Heart right ventricle (tissue), 16 donors: ENCODE measurements around the gene CCDC28B. TPM values are rescaled to one million over a fixed set of nuclear protein-coding genes. Genes with fewer than 3 reads are reported as not detected.

ENCODE experiments used
- ATAC-seq, 8 donors: fragments of 200-7000 bp; cut with Tn5 transposase; one replicate each; pipeline ENCODE4 v1.9.1; 2020; ENCODE audit warnings: mild to moderate bottlenecking in 8 of 8, moderate library complexity in 8 of 8, moderate number of reproducible peaks in 1 of 8
- DNase-seq, 2 donors: peaks; one replicate each; pipeline ENCODE4 v3.0.0-alpha.2; 2020
- H3K27ac ChIP-seq, 10 donors: fragments of 200-600 bp; sonication (generic) in 2 of 10; one replicate each; pipeline versions ENCODE4 v1.5.0 to v1.8.0; 2020 to 2022; ENCODE audit warnings: mild to moderate bottlenecking in 3 of 10
- H3K27me3 ChIP-seq, 7 donors: fragments of 200-600 bp; one replicate each; pipeline ENCODE4 v1.8.0; 2021 to 2022; ENCODE audit warnings: mild to moderate bottlenecking in 2 of 7
- H3K36me3 ChIP-seq, 9 donors: fragments of 200-600 bp; sonication (generic) in 1 of 9; one replicate each; pipeline versions ENCODE4 v1.5.0 to v1.8.0; 2020 to 2022; ENCODE audit warnings: mild to moderate bottlenecking in 2 of 9
- H3K4me1 ChIP-seq, 9 donors: fragments of 200-600 bp; sonication (generic) in 1 of 9; one replicate each; pipeline versions ENCODE4 v1.5.0 to v1.8.0; 2020 to 2022; ENCODE audit warnings: mild to moderate bottlenecking in 4 of 9
- H3K4me3 ChIP-seq, 10 donors: fragments of 200-600 bp; sonication (generic) in 2 of 10; one replicate each; pipeline versions ENCODE4 v1.5.0 to v1.8.0; 2020 to 2022; ENCODE audit warnings: mild to moderate bottlenecking in 7 of 10, moderate library complexity in 2 of 10
- H3K9me3 ChIP-seq, 11 donors: fragments of 200-600 bp in 10 of 11; sonication (generic) in 2 of 11; one replicate each; pipeline versions ENCODE4 v1.5.0 to v1.8.0; 2013 to 2022; ENCODE audit warnings: mild to moderate bottlenecking in 2 of 11, control low read depth in 1 of 11, moderate library complexity in 1 of 11
- WGBS, 2 donors: extraction: QIAGEN DNeasy Blood & Tissue Kit; methylation state at CpG; one replicate each; pipeline ENCODE4 v1.1.7; 2013; ENCODE audit warnings: inconsistent platforms in 1 of 2; 5-methylcytosine and 5-hydroxymethylcytosine counted together
- intact Hi-C, 10 donors: fragments of 100-400 bp; cut with DNase I; formaldehyde crosslinking; loops; one replicate each; pipeline versions ENCODE4 v1.11.1 to v1.14.2; 2022
- polyA plus RNA-seq, 2 donors: library from polyadenylated mRNA; stranded (reverse); fragments of 200-250 nt; gene quantifications; one replicate each; pipeline ENCODE4 v1.2.3, GENCODE V29; 2013
- total RNA-seq, 10 donors: library from RNA; stranded (reverse); fragmentation: NEBNext Ultra II Directional in 3 of 10; extraction: Animal tissue kit (Norgen Biotek cat#: 25700) in 3 of 10; gene quantifications; one replicate each; pipeline versions ENCODE4 v1.2.1 to v1.2.4, GENCODE V29; 2021 to 2023
- TF ChIP-seq, protein P1 (sequence below), 9 donors: fragments of 200-600 bp; sonication (generic) in 2 of 9; IDR thresholded peaks; one replicate each; pipeline versions ENCODE4 v1.5.0 to v1.8.0; 2021 to 2022; ENCODE audit warnings: antibody characterized with exemption in 9 of 9, mild to moderate bottlenecking in 5 of 9, moderate library complexity in 1 of 9
- donor health status: Arrhythmogenic right ventricular cardiomyopathy.
- donor health status: ischemic (EF 13 %, LVEDD 7.1; RV severe dilation, severe dysfunction).
- donor health status: healthy with polysubstance abuse.
- donor health status: DM: no; HTN: yes; CAD: no.
- donor health status: DM: no; HTN: no; CAD: no.
- donor health status: ischemic (EF 25% LVEDD 6.9; RV normal size, moderate dysfunction).
- donor health status: ischemic (EF 25% LVEDD 5.7; RV mildly dilated, moderate dysfunction).
- donor health status: healthy.
- donor health status: DM: yes; HTN: yes; CAD: no.
- donor health status: Ischemic cardiomyopathy.
- donor health status: ischemic (EF 35%, LVEDD 5.7; RV mildly dilated, moderate dysfunction).
- donor health status: nonischemic (EF 11% LVEDD 7.7; RV severe dilation, severe dysfunction).
- donor health status: DM: yes; HTN: yes; CAD: no.
- donor health status: PGD.
- donor health status: ischemic (EF 29% LVEDD 5.4; RV normal size, mild dysfunction).
- donor health status: nonischemic (EF 23%, LVEDD 6.1; RV moderate dilation, normal function).

CCDC28B gene
- total and polyA plus RNA-seq, 12 donors, result 11.8 to 42.7 (median 17.7) TPM

DNA sequence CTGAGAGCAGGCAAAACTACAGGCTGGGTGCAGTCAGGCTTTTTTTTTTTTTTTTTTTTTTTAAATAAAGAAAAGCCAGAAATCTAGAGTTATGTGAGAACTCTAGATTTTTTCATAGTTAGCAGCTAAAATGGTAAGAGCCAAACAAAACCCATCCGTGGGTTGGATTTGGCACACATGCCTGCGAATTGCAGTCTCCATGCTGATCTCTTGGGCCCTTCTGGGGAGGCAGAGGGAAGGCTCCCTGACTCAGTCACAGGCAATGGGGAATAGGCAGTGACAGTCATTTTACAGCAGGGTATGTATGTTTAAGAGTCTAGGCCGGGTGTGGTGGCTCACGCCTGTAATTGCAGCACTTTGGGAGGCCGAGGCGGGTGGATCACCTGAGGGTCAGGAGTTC is 18.3 kb upstream of the CCDC28B start:
- DNase-seq, result no peak
- TF ChIP-seq, protein P1, sequence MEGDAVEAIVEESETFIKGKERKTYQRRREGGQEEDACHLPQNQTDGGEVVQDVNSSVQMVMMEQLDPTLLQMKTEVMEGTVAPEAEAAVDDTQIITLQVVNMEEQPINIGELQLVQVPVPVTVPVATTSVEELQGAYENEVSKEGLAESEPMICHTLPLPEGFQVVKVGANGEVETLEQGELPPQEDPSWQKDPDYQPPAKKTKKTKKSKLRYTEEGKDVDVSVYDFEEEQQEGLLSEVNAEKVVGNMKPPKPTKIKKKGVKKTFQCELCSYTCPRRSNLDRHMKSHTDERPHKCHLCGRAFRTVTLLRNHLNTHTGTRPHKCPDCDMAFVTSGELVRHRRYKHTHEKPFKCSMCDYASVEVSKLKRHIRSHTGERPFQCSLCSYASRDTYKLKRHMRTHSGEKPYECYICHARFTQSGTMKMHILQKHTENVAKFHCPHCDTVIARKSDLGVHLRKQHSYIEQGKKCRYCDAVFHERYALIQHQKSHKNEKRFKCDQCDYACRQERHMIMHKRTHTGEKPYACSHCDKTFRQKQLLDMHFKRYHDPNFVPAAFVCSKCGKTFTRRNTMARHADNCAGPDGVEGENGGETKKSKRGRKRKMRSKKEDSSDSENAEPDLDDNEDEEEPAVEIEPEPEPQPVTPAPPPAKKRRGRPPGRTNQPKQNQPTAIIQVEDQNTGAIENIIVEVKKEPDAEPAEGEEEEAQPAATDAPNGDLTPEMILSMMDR (IDR thresholded peaks at IDR 0.05), result no peak
- Histone ChIP-seq H3K27ac (peak overlapping the region in 2 of 10 donors; percentile 95 to 97), H3K27me3 (no peaks in the 10 kb centered on the region), H3K9me3 (no peaks in the 10 kb centered on the region), H3K36me3 (peaks cover 0 to 62% (median 27%) of the 10 kb centered on the region in 9 donors), H3K4me1 (peaks cover 3 to 73% (median 45%) of the 10 kb centered on the region in 9 donors), H3K4me3 (peak overlapping the region in 3 of 10 donors; percentile 68 to 77 (median 73))
- ATAC-seq, result no peak
- intact Hi-C loops, result no loop called here
- WGBS, 2 donors, result 88 to 89% methylated on average over 6 of the region's 6 CpGs

DNA sequence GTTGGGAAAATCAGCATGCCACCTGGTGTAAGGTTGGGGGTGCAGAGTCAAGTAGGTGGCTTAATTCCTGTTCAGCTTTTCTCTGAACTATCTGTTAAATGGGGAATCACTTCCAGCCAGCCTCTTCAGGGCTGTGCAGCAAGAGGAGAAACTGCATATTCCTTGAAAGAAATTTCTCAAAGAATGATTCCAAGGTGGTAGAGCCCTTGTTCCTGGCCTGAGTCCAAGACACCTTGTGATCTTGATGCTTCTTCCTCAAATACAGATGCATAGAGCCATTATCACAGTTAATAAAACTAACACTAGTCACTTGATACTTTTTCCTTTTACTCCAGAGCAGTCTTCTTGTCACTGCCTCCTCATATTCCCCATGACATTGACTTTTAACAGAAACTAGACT is 15.7 kb upstream of the CCDC28B start:
- no peak for DNase-seq
- ATAC-seq, result no peak
- Histone ChIP-seq H3K4me3 (no peak overlapping the region), H3K4me1 (peaks cover 3 to 58% (median 38%) of the 10 kb centered on the region in 9 donors), H3K27ac (no peak overlapping the region), H3K9me3 (no peaks in the 10 kb centered on the region), H3K27me3 (no peaks in the 10 kb centered on the region), H3K36me3 (peaks cover 0 to 88% (median 48%) of the 10 kb centered on the region in 9 donors)
- TF ChIP-seq, protein P1 (IDR thresholded peaks at IDR 0.05), result no peak
- intact Hi-C loops, result no loop called here

DNA sequence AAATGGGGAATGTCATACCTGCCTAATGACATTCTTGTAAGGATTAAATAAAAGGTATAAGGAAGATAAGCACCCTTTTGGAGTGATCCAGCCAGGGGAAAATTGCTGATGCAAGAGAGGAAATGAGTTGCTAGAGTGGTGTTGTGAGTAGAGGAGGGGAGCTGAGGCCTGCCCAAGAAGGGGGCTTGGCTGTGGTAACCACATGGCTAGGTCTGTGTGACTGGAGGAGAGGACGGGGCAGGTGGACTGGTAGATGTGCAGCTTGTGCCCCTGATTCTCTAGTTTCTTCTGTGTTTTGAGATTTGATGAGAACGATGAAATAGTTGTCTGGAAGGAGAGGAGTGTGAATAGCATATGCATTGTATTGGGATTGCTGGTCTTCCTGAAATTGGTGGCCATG is 14.3 kb upstream of the CCDC28B start:
- Histone ChIP-seq H3K9me3 (no peaks in the 10 kb centered on the region), H3K4me3 (no peak overlapping the region), H3K4me1 (peaks cover 0 to 50% (median 28%) of the 10 kb centered on the region in 9 donors), H3K36me3 (peaks cover 0 to 100% (median 62%) of the 10 kb centered on the region in 9 donors), H3K27ac (no peak overlapping the region), H3K27me3 (no peaks in the 10 kb centered on the region)
- WGBS, 2 donors, result 91 to 98% methylated on average over 2 of the region's 2 CpGs
- DNase-seq (no peak), ATAC-seq (no peak)
- TF ChIP-seq, protein P1 (IDR thresholded peaks at IDR 0.05), result no peak
- intact Hi-C loops, result no loop called here

DNA sequence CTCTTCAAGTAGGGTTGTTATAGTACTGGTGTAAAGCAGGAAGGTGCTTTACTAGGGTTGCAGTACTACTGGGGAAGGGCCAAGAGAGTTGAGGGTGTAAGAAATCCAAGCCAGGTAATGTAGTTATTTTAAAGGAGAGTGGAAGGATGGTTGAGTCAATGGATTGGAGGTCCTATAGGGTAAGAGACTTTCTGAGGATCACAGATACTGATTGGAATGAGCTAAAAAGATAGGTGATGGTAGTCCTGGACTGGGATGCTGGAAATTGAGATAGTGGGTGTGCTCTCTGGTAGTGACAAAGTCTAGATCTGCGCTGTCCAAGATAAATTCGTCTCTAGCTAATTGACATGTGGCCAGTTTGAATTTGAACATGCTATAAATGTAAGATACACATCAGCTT is 13.9 kb upstream of the CCDC28B start:
- no peak overlapping the region for H3K27ac ChIP-seq
- intact Hi-C loops, result no loop called here
- 85 to 87% methylated on average over 2 of the region's 2 CpGs for WGBS, 2 donors
- H3K4me3 ChIP-seq, result no peak overlapping the region
- H3K4me1 ChIP-seq, result peaks cover 0 to 46% (median 24%) of the 10 kb centered on the region in 9 donors
- ATAC-seq (no peak), DNase-seq (no peak)
- TF ChIP-seq, protein P1 (IDR thresholded peaks at IDR 0.05), result no peak
- peaks cover 0 to 100% (median 66%) of the 10 kb centered on the region in 9 donors for H3K36me3 ChIP-seq
- H3K9me3 ChIP-seq, result no peaks in the 10 kb centered on the region
- H3K27me3 ChIP-seq, result no peaks in the 10 kb centered on the region
